Chondrocyte (in vitro differentiated cells): ENCODE data around the gene SH3BP2. TPM values are rescaled to one million over a fixed set of nuclear protein-coding genes. Genes with fewer than 3 reads are reported as not detected.

Experiments
- DNase-seq: peaks from one replicate; pipeline ENCODE4 v3.0.0; 2021; ENCODE audit warnings: mixed read lengths, low spot score
- H3K27ac Mint-ChIP-seq: one replicate; pipeline ENCODE4 v1.8.0; 2021; ENCODE audit warnings: mild to moderate bottlenecking, moderate library complexity, mixed read lengths; ENCODE audit not compliant: unreplicated experiment
- H3K27me3 Mint-ChIP-seq: 2 replicates; pipeline ENCODE4 v1.8.0; 2021; ENCODE audit warnings: low read depth, mixed read lengths
- H3K36me3 Mint-ChIP-seq: 2 replicates; pipeline ENCODE4 v1.8.0; 2021; ENCODE audit warnings: low read depth, mixed read lengths
- H3K4me1 Mint-ChIP-seq: 2 replicates; pipeline ENCODE4 v1.8.0; 2021; ENCODE audit warnings: low read depth, mild to moderate bottlenecking, mixed read lengths
- H3K4me3 Mint-ChIP-seq: one replicate; pipeline ENCODE4 v1.8.0; 2021; ENCODE audit warnings: mild to moderate bottlenecking, moderate library complexity, mixed read lengths; ENCODE audit not compliant: unreplicated experiment
- H3K9me3 Mint-ChIP-seq: 2 replicates; pipeline ENCODE4 v1.8.0; 2021; ENCODE audit warnings: low read depth, mixed read lengths
- CTCF ChIP-seq: fragments of 200-600 bp; sonication (generic); IDR thresholded peaks from 2 replicates; pipeline ENCODE4 v1.5.0; 2021; ENCODE audit warnings: antibody characterized with exemption, mild to moderate bottlenecking, moderate library complexity
- long read RNA-seq: library from polyadenylated mRNA; stranded (forward); transcript quantifications from one replicate; pipeline ENCODE4 v2.0.0, GENCODE V29; 2021
- total RNA-seq: library from RNA; stranded (reverse); gene quantifications from 3 replicates; pipeline ENCODE4 v1.2.1, GENCODE V29; 2021

SH3BP2 gene, protein sequence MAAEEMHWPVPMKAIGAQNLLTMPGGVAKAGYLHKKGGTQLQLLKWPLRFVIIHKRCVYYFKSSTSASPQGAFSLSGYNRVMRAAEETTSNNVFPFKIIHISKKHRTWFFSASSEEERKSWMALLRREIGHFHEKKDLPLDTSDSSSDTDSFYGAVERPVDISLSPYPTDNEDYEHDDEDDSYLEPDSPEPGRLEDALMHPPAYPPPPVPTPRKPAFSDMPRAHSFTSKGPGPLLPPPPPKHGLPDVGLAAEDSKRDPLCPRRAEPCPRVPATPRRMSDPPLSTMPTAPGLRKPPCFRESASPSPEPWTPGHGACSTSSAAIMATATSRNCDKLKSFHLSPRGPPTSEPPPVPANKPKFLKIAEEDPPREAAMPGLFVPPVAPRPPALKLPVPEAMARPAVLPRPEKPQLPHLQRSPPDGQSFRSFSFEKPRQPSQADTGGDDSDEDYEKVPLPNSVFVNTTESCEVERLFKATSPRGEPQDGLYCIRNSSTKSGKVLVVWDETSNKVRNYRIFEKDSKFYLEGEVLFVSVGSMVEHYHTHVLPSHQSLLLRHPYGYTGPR
- total RNA-seq = 50.1 to 63.1 TPM (median 59.8 TPM) in 3 replicates
- long read RNA-seq, partial matches to known transcripts = 20 of 41 reads
- long read RNA-seq, other reads (novel, unspliced or antisense) = 14 of 41 reads

DNA sequence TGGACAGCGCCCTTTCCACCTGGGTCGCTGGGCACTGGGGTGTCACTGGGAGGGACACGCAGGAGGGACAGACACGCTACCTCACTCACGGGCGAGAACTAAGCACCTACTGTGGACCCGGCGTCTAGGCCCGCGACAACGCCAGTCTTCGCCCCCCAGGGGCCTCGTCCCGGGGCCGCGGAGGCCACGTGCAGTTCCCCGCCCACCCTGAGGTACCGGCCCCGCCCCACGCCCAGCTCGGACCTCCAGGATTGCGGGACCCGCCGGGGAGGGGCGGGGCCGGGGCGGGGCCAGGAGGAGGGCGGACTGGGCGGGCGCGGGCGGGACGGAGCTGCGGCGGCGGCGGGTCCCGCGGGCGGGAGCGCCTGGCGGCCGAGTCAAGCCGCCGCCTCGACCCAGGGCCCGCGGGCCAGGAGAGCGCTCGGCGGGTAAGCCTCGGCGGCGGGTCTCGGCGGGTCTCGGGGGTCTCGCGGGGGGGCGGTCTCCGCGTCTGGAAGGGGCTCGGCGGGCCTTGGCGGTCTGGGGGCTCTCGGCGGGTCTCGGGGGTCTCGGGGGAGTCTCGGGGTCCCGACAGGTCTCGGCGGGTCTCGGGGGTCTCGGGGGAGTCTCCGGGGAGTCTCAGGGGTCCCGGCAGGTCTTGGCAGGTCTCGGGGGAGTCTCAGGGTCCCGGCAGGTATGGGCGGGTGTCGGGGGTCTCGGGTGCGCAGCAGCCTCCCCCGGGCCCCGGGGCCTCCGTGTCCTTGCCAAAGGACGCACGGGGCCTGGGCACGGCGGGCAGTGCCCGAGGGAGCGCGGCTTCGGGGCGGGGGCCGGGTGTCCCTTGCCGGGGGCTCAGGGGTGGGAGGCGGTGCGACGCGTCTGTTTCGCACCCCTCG, at the start of gene SH3BP2:
SH3BP2 (plus strand) TSS at position 375 of the 875 bp plus-strand sequence. CDS start 27,533 bp downstream, outside the sequence.
- Mint-ChIP-seq H3K27ac (peak within 1 kb of the TSS; percentile 96), H3K36me3 (no peaks in the 10 kb centered on the region), H3K4me1 (peaks cover 46% of the 10 kb centered on the region), H3K27me3 (no peaks in the 10 kb centered on the region), H3K4me3 (peak within 1 kb of the TSS; percentile 86), H3K9me3 (no peaks in the 10 kb centered on the region)
- no peak for TF ChIP-seq CTCF
- peak; percentile 79 for DNase-seq

DNA sequence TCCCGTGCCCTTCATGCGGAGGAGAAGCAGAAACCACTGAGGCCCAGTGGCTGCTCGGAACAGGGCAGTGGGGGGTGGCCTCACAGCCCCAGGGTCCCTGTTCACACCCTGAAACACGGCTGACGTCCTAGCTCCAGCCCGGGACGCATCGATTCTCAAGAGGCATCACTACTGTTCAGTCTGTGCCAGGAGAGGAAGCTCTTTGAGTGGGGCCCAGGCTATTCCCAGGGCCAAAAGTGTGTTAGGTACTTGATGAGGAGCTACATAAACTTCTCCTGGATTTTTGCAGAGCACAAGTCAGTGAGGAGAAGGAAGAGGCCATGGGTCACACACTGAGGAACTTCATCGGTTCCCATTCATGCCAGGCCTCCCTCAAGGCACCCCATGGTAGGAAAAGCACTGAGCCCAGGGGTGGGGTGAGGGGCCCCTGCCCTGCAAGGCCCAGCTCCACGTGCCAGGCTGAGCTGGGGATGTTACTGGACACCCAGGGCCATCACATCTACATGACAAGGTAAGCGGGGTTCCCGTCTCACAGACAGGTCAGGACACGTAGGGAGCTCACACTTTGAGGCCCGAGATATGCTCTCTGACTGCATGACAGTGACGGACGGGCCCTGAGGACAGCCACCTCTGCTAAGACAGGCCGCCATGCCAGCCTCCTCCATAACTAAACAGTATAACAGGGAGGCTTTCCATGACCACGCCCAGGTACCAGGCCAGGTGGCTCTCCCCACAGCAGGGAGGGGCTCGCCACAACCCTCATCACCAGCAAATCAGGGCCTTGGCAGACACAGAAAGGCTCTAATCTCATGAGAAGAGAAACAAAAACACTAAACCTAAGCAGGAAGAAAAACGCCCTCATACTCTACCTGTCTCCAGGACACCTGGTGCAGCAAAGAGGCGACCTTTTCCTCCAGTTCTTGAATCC, 49.1 kb upstream of the SH3BP2 start:
- Mint-ChIP-seq H3K4me1 (peaks cover 49% of the 10 kb centered on the region), H3K27ac (no peak overlapping the region), H3K27me3 (no peaks in the 10 kb centered on the region), H3K4me3 (no peak overlapping the region), H3K36me3 (peaks cover 24% of the 10 kb centered on the region), H3K9me3 (no peaks in the 10 kb centered on the region)
- no peak for TF ChIP-seq CTCF
- peak; percentile 57 for DNase-seq

DNA sequence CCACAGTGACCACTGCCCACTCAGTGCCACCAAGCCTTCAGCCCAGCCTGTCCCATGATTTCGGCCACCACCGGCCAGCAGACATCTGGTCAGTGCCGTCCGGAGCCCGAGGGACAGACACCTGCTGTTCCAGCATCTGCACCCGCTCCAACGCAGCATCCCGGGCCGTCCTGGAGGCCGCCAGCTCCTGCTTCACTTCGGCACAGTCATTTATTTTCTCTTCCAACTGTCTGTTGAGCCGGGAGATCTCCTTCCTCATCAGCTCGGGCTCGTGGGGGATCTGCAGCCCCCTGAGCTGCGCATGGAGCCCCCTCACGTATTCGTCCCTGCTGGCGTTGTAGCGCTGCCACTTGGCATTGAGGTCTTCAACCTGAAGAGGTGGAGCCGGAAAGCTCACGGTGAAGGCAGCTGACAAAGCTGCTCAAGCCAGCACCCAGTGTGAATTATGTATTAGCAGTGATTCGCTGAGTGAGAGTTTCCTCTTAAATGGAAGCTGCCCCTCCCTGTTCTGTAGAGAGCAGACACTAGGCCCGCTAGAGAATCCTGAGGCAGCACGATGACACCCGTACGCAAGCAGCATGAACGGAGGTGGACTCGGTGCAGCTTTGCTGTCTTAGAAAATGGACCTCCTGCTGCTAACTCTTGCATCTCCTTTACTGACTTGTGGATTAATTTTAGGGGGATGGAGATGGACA, 48.2 kb upstream of the SH3BP2 start:
- Mint-ChIP-seq H3K9me3 (no peaks in the 10 kb centered on the region), H3K27me3 (no peaks in the 10 kb centered on the region), H3K4me3 (no peak overlapping the region), H3K27ac (no peak overlapping the region), H3K4me1 (peaks cover 49% of the 10 kb centered on the region), H3K36me3 (peaks cover 24% of the 10 kb centered on the region)
- DNase-seq = peak; percentile 87
- no peak for TF ChIP-seq CTCF

GRCh38 chr4:2745516-2745915, 47.4 kb upstream of the SH3BP2 start:
- TF ChIP-seq CTCF = no peak
- Mint-ChIP-seq H3K4me1 (peaks cover 54% of the 10 kb centered on the region), H3K9me3 (no peaks in the 10 kb centered on the region), H3K36me3 (peaks cover 24% of the 10 kb centered on the region), H3K27me3 (no peaks in the 10 kb centered on the region), H3K4me3 (no peak overlapping the region), H3K27ac (peak overlapping the region; percentile 89)
- peak; percentile 39 for DNase-seq
